GM13976 (cell line): ENCODE data around the gene ACADL.

ENCODE experiments used
- DNase-seq: peaks from one replicate; pipeline ENCODE4 v3.0.0; 2012; ENCODE audit warnings: low spot score
- in situ Hi-C: fragments of 300-500 bp; cut with MboI; formaldehyde crosslinking; loops from one replicate; pipeline ENCODE4 v1.12.0; 2022; ENCODE audit warnings: low sequenced_read_pairs, mixed read lengths, inconsistent platforms; ENCODE audit not compliant: unreplicated experiment
- TF ChIP-seq, protein P1 (sequence below): IDR thresholded peaks from 2 replicates; pipeline ENCODE4 v1.5.1; 2012; ENCODE audit warnings: borderline replicate concordance, mild to moderate bottlenecking; ENCODE audit not compliant: insufficient read depth; ENCODE audit errors: extremely low read depth, missing control alignments, control extremely low read depth

The ACADL gene

DNA sequence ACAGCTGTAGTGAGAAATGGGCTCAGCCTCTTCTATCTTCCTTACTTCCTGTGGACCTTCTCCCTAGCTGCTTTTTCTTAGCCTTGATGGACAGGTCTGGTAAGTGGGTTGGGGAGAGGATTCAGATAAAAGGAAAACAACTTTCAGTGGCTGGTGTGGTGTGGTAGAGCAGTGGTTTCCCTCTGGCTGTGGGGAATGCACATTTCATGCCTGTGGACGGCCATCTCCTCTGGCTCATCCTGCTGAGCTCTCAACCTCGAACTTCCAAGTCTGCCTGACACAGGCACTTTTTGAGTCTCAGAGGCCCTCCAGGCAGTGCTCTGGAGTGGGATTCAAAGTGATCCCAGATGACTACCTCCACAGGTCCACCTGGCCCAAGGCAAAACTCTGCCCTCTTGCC, 38.6 kb upstream of the ACADL start:
- in situ Hi-C loops: no loop called here
- TF ChIP-seq, protein P1, sequence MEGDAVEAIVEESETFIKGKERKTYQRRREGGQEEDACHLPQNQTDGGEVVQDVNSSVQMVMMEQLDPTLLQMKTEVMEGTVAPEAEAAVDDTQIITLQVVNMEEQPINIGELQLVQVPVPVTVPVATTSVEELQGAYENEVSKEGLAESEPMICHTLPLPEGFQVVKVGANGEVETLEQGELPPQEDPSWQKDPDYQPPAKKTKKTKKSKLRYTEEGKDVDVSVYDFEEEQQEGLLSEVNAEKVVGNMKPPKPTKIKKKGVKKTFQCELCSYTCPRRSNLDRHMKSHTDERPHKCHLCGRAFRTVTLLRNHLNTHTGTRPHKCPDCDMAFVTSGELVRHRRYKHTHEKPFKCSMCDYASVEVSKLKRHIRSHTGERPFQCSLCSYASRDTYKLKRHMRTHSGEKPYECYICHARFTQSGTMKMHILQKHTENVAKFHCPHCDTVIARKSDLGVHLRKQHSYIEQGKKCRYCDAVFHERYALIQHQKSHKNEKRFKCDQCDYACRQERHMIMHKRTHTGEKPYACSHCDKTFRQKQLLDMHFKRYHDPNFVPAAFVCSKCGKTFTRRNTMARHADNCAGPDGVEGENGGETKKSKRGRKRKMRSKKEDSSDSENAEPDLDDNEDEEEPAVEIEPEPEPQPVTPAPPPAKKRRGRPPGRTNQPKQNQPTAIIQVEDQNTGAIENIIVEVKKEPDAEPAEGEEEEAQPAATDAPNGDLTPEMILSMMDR: no peak
- DNase-seq: no peak

DNA sequence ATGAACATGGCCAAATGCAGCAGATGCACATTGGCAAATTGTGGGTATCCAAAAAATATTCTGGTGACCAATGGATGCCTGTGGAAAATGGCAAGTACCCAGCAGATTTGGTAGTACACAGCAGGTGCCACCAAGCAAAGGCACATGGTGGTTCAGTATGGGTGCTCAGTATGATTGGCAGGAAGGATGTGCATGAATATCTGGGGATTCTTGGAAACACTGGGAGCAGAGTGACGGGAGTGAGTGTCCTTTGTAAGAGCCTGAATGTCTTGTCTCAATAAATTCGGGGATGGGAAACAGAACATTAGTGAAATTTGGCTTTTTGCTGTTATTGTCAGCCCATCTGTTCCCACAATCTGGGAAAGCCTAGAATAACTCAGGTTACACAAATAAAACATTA, 36.8 kb upstream of the ACADL start:
- in situ Hi-C loops: no loop called here
- no peak for DNase-seq
- TF ChIP-seq, protein P1: no peak

DNA sequence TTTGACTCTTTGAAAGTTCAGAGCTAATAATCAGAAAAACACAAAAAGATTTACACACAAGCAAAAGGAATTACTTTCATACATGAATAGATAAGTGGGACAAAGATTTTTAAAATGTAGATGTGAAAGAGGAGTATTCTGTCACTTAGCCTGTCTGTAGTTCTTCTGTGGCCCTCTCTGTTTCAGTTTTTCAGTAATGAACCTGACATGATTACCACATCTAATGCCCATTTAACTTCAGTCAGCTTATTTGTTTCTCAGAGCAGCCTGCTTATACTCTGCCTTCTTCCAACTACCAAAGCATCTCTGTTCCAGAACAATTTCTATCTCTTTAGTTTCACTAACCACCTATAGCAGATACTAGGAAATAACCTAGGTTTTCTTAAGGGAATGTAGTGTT, 34.4 kb upstream of the ACADL start:
- in situ Hi-C loops: no loop called here

DNA sequence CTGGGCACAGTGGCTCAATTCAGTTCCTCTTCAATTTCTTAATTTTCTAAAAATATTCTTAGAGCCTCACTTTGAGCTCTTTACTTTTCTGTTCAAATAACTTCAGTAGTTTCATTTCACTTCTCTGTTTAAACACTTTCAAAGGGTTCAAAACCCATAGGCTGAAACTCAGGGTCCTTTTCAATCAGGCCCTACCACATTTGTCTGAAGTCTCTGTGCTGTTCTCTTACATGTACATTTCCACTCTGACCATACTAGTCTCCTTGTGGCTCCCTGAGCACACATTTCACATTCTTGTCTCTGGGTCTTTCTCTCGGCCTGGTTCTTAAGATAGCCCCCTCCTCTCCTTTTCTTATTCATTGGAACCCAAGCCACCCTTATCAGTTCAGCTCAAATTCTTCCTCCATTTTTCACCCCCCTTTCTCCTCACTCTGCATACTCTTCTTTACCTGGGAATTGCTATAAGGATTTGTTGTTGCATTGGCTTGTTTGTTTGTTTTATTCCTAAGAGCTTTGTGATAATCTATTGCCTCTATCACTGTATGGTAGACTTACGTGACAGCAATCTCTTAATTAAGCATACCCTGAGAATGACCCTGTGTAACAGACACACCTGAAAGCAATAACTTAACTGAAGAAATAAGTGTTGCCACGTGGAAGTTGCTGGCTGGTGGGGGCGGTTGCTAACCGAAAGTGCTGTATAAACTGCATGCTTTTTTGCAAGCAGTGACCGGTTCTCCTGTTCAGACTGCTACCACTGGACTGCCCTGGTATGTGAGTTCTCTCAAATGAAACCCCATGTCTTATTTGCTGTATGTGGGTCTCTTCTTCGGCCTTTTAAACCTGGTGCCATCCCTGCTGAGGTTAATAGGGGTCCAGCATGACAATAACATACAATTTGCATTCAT, 27.7 kb upstream of the ACADL start:
- in situ Hi-C loops: no loop called here
- TF ChIP-seq, protein P1: no peak
- no peak for DNase-seq

More for the DNA sequence above, 34.4 kb upstream of the ACADL start:
- TF ChIP-seq, protein P1: no peak
- no peak for DNase-seq

DNA sequence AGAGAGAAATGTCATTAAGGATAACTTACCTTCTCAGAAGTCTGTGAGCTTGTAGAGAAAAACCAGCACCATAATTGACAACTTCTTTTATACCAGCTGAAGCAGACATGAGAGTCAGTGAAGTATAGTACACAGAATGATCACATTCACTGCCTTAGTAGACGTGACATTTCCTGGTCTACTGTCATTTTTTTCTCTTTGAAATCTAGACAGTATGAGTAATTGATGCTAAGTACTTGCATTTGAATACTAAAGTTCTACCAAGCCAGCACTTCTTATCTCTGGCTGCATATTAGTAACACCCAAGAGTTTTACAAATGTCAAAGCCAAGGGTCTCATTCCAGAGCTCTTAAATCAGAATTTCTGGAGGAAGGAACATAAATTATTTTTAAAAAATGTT, 25.4 kb upstream of the ACADL start:
- in situ Hi-C loops: no loop called here
- TF ChIP-seq, protein P1: no peak
- DNase-seq: no peak

DNA sequence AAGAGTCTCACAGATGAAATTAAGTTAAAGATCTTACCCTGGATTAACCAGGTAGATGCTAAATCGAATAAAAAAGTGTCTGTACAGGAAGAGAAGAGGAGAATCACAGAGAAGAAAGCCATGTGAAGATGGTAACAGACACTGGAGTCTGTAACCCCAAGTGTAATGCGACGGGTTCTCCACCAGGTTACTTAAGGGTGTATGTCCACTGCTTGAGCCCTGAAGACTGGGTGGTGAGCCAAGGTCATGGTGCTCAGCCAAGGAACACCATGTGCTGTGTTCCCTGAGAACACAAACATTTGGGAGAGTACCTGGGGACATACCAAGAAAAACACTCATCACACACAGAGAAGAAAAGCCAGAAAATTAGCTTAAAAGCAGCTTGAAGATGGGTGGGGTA, 8.2 kb upstream of the ACADL start:
- DNase-seq: no peak
- in situ Hi-C loops: no loop called here
- TF ChIP-seq, protein P1: no peak

DNA sequence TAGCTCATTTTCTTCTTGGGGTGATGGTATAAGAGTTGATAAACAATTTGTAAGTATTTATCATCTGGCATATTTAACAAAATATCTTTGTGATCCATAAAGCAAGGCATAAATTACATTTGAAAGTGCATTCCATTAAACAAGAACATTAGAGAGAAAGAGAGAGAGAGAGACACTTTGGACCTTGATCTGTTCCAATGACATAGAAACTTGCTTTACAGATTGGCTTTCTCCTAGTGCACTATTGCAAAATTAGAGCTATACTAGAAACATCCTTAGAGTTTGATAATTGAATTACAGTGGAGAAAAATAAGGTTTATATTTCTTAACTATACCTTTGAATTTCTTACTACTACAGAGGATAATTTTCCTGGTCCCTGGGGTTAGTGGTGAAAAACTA, 5.7 kb upstream of the ACADL start:
- DNase-seq: no peak
- in situ Hi-C loops: no loop called here

More for the DNA sequence above, 5.7 kb upstream of the ACADL start:
- TF ChIP-seq, protein P1: no peak
